HG02571 (cell line): Measurements from ENCODE around the gene CPNE2.
"Not testable (repeated sequence)": the region's sequence is repeated elsewhere in the genome, so short reads cannot be mapped to it uniquely, and the experiment has no call there.

Experiments used
- ATAC-seq: cut with Tn5 transposase; IDR thresholded peaks from one replicate; pipeline ENCODE4 v1.9.1; 2021; ENCODE audit warnings: mild to moderate bottlenecking, moderate library complexity; ENCODE audit not compliant: unreplicated experiment

CPNE2 gene

GRCh38 chr16:57098188-57098841, 5.9 kb downstream of the CPNE2 start:
- ATAC-seq: no peak

DNA sequence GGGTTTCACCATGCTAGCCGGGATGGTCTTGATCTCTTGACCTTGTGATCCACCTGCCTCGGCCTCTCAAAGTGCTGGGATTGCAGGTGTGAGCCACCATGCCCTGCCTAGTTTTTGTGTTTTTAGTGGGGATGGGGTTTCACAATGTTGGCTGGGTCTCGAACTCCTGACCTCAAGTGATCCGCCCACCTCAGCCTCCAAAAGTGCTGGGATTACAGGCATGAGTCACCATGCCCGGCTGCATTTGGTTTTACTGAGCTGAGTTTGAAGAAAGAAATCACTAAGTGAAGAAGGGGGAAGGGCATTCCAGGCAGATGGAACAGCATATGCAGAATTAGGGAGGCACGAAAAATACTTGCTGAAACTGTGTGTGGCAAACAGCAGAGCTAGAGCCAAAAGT, 7.6 kb downstream of the CPNE2 start:
- ATAC-seq: not testable (repeated sequence)

GRCh38 chr16:57100445-57100844, 8.1 kb downstream of the CPNE2 start:
- ATAC-seq: no peak

- ATAC-seq: no peak
These were observed 10.8 kb downstream of the CPNE2 start for GRCh38 chr16:57102888-57103851.

- ATAC-seq: no peak
These were observed 12.3 kb downstream of the CPNE2 start for GRCh38 chr16:57104706-57105105.

GRCh38 chr16:57105184-57105583, 12.8 kb downstream of the CPNE2 start:
- no peak for ATAC-seq

DNA sequence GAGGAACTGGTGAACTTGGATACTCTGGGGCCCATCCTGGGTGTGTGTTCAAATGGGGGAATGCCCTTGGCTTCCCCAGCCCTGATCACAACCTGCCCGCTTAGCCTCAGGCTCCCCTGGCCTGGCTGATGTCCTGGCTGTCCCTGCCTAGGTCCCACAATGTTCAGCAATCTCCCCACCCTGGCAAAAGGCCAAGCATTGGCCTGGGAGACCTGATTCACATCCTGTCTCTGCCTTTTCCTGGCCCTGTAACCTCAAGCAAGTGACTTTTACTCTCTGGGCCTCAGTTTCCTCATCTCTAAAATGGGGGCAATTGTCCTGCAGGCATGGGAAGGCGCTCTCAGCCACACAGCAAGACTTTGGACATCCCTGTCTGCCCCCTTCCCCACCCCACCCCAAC, 14.4 kb downstream of the CPNE2 start:
- no peak for ATAC-seq

DNA sequence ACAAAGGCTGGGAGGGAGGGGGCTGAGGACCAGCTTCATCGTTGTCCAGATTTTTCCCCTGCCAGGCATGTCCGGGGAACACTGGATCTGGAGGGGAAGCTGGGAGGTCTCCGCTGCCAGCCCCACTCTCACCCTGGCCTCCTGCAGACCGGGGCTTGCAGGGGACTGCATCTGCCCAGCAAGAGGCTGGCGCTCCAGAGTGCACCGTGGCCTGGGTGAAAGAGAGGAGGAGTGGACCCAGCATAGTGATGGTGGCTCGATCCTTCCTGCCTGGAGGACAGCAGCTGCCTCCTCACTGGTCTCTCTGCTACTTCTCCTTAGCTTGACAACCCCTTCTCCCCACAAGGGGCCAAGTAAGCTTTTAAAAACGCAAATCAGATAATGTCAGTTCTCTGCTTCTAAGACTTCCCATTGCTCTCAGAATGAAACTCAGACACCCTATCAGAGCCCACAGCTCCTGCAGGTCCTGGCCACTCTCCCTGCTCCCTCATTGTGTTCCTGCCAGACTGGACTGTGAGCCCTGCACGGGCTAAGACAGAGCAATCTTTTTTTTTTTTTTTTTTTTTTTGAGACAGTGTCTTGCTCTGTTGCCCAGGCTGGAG, 15.0 kb downstream of the CPNE2 start:
- no peak for ATAC-seq

DNA sequence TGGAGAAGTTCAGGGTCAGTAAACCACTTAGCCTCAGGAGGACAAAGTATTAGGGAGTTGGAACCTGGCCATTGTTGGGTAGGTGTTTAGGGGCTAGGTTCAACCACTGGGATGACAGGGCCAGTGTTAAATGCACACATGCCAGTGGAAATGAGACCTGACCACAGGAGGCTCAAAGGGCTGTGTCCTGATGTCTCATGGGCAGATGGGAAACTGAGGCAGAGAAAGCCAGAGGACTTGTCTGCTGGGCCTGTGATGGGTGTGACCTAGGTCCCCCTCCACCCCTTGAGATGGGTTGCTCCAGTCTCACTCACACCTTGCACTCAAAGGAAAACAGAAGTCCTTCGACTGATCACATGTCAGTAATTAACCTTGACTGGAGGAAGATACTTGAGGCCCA, 16.0 kb downstream of the CPNE2 start:
- no peak for ATAC-seq

GRCh38 chr16:57109259-57110105, 17.1 kb downstream of the CPNE2 start:
- ATAC-seq: not testable (repeated sequence)

DNA sequence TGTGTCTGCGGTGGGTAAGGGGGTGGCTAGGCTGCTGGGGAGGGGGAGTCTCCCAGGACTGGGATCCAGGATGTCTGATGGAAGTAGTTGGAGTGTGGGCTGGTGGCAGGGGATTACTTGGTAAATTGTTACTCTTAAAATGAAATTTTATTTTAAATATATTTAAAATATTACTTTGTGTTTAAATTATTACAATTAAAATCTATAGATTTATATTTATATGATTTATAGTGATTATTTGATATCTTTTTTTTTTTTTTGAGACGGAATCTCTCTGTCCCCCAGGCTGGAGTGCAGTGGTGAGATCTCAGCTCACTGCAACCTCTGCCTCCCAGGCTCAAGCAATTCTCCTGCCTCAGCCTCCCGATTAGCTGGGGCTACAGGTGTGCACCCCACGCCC, 18.6 kb downstream of the CPNE2 start:
- no peak for ATAC-seq

DNA sequence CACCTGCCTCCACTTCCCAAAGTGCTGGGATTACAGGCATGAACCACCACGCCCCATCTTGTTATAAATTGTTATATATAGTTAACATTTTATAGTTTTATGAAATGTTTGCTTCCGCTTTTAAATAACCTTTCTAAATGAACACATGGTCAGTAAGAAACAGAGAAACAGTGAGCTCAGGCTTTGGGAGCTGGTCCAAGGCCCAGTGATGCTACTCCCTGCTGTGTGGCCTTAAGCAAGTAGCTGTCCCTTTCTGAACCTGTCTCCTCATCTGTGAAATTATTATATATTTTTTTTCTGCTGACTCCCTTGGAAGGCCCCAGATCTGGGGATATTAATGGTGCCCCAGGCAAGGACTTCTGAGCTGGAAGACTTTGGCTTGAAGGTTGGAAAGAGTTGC, 19.0 kb downstream of the CPNE2 start:
- no peak for ATAC-seq

GRCh38 chr16:57112403-57113041, 20.1 kb downstream of the CPNE2 start:
- ATAC-seq: no peak

DNA sequence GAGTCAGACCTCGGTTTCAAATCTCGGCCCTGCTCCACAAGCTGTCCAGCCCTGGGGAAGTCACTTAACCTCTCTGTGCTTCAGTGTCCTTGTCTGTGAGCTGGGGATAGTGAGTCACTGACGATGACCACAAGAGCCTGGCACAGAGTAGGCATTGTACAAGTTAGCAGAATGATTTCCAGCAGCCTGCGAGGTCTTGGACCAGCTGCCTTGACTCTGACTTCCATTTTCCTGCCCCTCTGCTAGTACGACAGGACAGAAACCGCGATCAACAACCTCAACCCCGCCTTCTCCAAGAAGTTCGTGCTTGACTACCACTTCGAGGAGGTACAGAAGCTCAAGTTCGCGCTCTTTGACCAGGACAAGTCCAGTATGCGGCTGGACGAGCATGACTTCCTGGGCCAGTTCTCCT, 20.7 kb downstream of the CPNE2 start:
- no peak for ATAC-seq

DNA sequence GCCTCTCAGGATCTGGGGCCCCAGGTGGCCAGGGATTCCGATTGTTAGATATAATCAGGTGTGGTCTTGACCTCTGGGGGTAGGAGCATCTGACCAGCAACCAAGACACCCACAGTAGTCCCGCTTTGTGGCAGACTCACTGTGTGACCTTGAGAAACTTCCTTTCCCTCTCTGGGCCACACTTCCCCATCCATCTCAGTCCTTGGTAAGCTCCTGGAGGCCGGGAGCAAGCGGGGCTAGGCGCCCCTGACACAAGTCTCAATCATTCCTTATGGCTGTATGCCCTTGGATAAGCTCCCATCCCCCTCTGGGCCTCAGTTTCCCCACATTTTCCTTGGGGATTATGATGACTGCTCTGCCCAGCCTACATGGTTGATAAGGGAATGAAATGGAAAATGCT, 21.3 kb downstream of the CPNE2 start:
- no peak for ATAC-seq

- no peak for ATAC-seq
These were observed 22.8 kb downstream of the CPNE2 start for GRCh38 chr16:57115168-57115513.

GRCh38 chr16:57115514-57116182, 23.3 kb downstream of the CPNE2 start:
- no peak for ATAC-seq

DNA sequence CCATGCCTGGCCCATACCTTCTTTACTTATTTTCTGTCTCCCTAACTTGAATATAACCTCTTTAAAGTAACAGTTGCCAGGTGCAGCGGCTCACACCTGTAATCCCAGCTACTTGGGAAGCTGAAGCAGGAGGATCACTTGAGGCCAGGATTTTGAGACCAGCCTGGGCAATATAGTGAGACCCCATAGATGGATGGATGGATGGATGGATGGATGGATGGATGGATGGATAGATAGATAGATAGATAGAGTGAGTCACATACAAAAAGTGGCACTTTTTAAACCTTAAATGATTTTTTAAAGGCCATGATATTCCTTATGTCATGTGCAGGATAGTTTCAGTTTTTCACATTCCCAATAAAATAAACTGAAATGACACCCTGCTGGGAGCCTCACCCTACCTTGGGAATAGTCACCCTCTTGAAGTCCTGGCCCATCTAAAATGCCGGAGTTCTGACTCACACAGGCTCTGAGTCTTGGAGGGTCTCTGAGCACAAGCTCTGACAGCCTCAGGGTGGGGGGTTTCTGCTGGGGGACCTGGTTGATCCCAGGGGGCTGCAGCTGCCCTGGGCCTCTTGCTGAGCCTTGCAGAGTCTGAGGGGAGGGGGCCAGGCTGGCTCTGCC, 26.2 kb downstream of the CPNE2 start:
- ATAC-seq: no peak

DNA sequence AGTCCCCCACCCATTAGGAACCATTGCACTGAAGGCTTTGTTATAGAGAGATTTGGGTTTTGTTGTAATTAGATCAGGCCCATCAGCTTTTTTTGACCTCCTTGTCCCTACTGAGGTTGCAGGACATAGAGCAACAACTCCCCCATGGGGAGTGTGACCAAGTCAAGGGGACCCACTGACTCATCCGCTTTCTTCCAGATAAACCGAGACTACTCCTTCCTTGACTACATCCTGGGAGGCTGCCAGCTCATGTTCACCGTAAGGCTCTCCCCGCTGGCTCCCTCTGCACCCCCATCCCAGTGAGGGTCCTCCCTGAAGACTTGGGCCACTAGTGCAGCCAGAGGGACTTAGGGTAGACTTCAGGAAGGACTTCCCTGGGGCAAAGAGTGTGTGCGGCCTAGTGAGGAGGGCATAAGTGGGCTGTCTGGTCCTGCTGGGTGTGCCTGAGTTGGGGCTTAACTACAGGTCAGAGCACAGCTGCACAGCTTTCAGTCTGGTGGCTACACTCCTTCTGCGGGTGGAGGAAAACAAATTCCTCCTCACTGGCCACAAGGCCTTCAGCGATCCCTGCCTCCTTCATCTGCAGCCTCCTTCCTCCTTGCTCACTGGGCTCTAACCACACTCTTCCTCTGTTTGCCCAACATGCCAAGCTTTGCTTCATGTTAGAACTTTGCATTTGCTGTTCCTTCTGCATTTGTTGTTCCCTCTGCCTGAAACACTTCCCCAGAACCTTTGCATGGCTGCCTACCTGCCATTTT, 31.0 kb downstream of the CPNE2 start:
- ATAC-seq: no peak
